Measurements from ENCODE around the gene WNT9A.

WNT9A gene

GRCh38 chr1:227919906-227920305 is 27.8 kb downstream of the WNT9A start:
- TF ChIP-seq, protein P1, sequence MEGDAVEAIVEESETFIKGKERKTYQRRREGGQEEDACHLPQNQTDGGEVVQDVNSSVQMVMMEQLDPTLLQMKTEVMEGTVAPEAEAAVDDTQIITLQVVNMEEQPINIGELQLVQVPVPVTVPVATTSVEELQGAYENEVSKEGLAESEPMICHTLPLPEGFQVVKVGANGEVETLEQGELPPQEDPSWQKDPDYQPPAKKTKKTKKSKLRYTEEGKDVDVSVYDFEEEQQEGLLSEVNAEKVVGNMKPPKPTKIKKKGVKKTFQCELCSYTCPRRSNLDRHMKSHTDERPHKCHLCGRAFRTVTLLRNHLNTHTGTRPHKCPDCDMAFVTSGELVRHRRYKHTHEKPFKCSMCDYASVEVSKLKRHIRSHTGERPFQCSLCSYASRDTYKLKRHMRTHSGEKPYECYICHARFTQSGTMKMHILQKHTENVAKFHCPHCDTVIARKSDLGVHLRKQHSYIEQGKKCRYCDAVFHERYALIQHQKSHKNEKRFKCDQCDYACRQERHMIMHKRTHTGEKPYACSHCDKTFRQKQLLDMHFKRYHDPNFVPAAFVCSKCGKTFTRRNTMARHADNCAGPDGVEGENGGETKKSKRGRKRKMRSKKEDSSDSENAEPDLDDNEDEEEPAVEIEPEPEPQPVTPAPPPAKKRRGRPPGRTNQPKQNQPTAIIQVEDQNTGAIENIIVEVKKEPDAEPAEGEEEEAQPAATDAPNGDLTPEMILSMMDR (IDR thresholded peaks at IDR 0.05; ENCODE audit: low read depth, low read length), result no peak
- H3K4me3 ChIP-seq (ENCODE audit: low read depth, low read length), result no peak overlapping the region

GRCh38 chr1:227918736-227919135 is 29.0 kb downstream of the WNT9A start:
- TF ChIP-seq, protein P1 (IDR thresholded peaks at IDR 0.05; ENCODE audit: low read depth, low read length), result no peak
- H3K4me3 ChIP-seq (ENCODE audit: low read depth, low read length), result no peak overlapping the region

GRCh38 chr1:227918083-227918700 is 29.5 kb downstream of the WNT9A start:
- no peak overlapping the region for H3K4me3 ChIP-seq (ENCODE audit: low read depth, low read length)
- TF ChIP-seq, protein P1 (IDR thresholded peaks at IDR 0.05; ENCODE audit: low read depth, low read length), result no peak

DNA sequence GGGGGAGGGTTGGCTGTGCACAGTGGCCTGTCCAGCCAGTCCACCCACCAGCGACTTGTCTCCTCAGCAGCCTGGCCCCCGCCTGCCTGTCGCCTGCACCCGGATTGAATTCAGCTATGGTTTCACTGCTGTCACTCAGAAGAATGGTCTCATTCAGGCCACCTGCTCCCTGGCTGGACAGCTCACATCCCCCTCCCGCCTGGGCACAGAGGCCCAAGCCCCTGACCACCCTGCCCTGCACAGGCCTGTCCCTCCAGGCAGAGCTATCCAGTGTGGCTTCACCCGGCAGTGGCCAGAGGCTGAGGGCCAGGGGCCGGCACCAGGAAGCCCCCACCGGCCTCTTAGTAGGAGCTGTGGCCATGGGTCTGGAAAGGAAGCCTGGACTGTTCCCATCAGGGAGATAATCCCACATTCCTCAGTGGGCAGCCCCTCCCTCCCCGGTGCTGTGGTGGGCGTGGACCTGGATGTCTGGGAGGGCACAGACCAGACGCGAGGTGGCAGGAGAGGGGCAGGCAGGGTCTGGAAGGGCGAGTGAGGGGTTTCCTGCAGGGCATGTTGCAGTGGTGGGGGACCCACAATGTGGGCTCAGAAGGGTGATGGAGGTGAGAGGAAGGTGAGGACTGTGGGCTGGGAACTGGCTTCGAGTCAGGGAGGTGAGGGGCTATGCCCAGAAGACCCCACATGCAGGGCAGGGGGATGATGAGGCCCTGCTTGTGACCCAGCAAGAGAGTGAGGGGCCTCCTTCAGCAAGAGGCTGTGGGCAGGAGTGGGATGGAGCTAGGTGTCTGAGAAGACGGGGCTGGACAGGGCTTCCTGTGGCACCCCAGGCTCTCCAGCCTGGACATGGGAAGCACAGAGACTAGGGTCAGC is 30.4 kb downstream of the WNT9A start:
- H3K4me3 ChIP-seq (ENCODE audit: low read depth, low read length), result no peak overlapping the region
- TF ChIP-seq, protein P1 (IDR thresholded peaks at IDR 0.05; ENCODE audit: low read depth, low read length), result no peak

DNA sequence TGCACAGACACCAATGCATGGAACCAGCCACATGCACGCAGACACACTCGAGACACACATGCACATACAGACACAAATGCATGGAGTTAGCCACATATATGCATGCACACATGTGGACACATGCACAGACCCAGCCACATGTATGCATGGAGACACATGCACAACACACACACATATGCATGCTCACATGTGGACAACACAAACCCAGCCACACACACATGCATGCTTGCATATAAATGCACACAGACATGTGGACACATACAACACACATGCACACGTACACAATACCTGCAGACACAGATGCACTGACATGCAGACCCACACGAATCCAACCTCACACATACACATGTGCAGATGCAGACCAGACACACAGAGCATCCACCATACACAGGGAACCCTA is 31.1 kb downstream of the WNT9A start:
- TF ChIP-seq, protein P1 (IDR thresholded peaks at IDR 0.05; ENCODE audit: low read depth, low read length), result no peak
- H3K4me3 ChIP-seq (ENCODE audit: low read depth, low read length), result no peak overlapping the region

- no peak overlapping the region for H3K4me3 ChIP-seq (ENCODE audit: low read depth, low read length)
- TF ChIP-seq, protein P1 (IDR thresholded peaks at IDR 0.05; ENCODE audit: low read depth, low read length), result no peak
Measured at GRCh38 chr1:227915564-227916553, 31.9 kb downstream of the WNT9A start.

Data from WI38 (cell line).